Liver (tissue), 3 donors: ENCODE data around the gene PRDM8.

ENCODE experiments used
- CTCF ChIP-seq: fragments of 150-350 bp; IDR thresholded peaks from 2 replicates; pipeline ENCODE4 v1.5.1; 2017; ENCODE audit warnings: improper control_type of control experiment, low read depth, low read length; ENCODE audit not compliant: missing input control
- EGR1 ChIP-seq, 2 donors: IDR thresholded peaks; 2 replicates each; pipeline ENCODE4 v1.6.1; 2016 to 2018; ENCODE audit warnings: antibody characterized with exemption in 2 of 2, low read depth in 2 of 2
- FOXA1 ChIP-seq: IDR thresholded peaks from 2 replicates; pipeline ENCODE4 v1.6.1; 2016; ENCODE audit warnings: antibody characterized with exemption
- REST ChIP-seq: IDR thresholded peaks from 2 replicates; pipeline ENCODE4 v1.6.1; 2016; ENCODE audit warnings: antibody characterized with exemption, mild to moderate bottlenecking
- YY1 ChIP-seq: IDR thresholded peaks from 2 replicates; pipeline ENCODE4 v1.6.1; 2016; ENCODE audit warnings: antibody characterized with exemption, mild to moderate bottlenecking
- TF ChIP-seq, protein P1 (sequence below): IDR thresholded peaks from 2 replicates; pipeline ENCODE4 v1.6.1; 2016; ENCODE audit warnings: antibody characterized with exemption
- donor health status: healthy.
- donor health status: healthy.

DNA sequence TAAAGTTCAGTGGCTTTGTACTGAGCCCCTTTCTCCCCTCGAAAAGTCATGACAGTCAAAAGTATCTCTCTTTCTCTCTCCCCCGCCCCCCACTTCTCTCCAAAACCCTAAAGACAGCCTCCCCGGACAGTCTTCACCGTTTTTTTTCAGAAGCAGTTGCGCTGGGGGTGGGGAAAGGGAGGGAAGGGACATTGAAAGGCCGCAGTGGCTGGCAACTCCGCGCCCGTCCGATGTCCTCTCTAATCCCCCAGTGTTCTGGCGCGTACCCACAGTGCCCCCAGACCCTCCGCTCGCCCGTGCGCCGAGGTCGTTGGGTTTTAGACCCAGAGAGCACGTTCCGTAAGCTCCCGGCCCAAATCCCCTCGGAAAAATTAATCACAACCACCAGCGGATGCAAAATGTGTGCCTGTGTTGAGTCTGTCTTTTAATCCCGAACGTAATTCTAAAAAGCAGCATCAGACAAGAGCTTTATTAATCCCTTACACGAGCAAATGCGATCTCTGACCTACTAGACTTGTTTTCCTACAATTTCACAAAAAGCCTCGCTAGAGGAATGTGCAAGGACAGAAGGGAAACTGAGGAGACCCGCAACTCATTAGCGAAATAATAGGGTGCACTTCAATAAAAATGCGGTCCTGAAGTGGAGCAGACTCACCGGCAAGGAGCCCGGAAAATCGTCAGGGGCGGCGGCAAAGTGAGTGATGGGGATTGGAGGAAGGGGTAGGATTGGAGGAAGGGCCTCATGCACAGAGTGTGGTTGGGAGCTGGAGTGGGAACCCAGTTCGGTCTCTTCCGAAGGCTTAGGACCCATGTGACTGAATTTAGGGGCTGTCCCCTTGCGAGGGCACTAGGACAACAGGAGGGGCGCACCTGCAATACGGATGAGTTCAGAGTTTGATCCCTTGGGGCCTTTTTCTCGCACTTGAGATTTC is 12.2 kb upstream of the PRDM8 start:
- TF ChIP-seq FOXA1 (no peak), CTCF (no peak), REST (no peak), YY1 (no peak), EGR1 (IDR thresholded peaks at IDR 0.05; ENCODE audit: low read depth in 2 of 2) (no peak)
- TF ChIP-seq, protein P1, sequence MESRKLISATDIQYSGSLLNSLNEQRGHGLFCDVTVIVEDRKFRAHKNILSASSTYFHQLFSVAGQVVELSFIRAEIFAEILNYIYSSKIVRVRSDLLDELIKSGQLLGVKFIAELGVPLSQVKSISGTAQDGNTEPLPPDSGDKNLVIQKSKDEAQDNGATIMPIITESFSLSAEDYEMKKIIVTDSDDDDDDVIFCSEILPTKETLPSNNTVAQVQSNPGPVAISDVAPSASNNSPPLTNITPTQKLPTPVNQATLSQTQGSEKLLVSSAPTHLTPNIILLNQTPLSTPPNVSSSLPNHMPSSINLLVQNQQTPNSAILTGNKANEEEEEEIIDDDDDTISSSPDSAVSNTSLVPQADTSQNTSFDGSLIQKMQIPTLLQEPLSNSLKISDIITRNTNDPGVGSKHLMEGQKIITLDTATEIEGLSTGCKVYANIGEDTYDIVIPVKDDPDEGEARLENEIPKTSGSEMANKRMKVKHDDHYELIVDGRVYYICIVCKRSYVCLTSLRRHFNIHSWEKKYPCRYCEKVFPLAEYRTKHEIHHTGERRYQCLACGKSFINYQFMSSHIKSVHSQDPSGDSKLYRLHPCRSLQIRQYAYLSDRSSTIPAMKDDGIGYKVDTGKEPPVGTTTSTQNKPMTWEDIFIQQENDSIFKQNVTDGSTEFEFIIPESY = no peak
